ENCODE measurements around the gene WDR13. TPM values are rescaled to one million over a fixed set of nuclear protein-coding genes. Genes with fewer than 3 reads are reported as not detected.

WDR13 gene
- total RNA-seq, 1 donor from 2014 or later: 117 TPM

- no peaks in the 10 kb centered on the region for H3K36me3 ChIP-seq (ENCODE audit: control insufficient read depth, insufficient read depth, low read length)
Observed at GRCh38 chrX:48576108-48576507, 21.2 kb upstream of the WDR13 start.

GRCh38 chrX:48578661-48579128 lies 18.6 kb upstream of the WDR13 start:
- Histone ChIP-seq H3K36me3 (ENCODE audit: control insufficient read depth, insufficient read depth, low read length) (no peaks in the 10 kb centered on the region), H3K27me3 (ENCODE audit: control insufficient read depth, insufficient read depth, low read length) (no peaks in the 10 kb centered on the region), H3K4me3 (ENCODE audit: low read depth, low read length) (no peak overlapping the region)
- no peak for TF ChIP-seq CTCF (IDR thresholded peaks at IDR 0.05; ENCODE audit: insufficient read depth, low read length, poor library complexity, severe bottlenecking)
- no peak for DNase-seq (ENCODE audit: low read depth)

More at GRCh38 chrX:48576108-48576507, 21.2 kb upstream of the WDR13 start:
- H3K27me3 ChIP-seq (ENCODE audit: control insufficient read depth, insufficient read depth, low read length): no peaks in the 10 kb centered on the region
- H3K4me3 ChIP-seq (ENCODE audit: low read depth, low read length): peak overlapping the region; percentile 67
- no peak for TF ChIP-seq CTCF (IDR thresholded peaks at IDR 0.05; ENCODE audit: insufficient read depth, low read length, poor library complexity, severe bottlenecking)
- no peak for DNase-seq (ENCODE audit: low read depth)

- no peak for DNase-seq (ENCODE audit: low read depth)
- TF ChIP-seq CTCF (IDR thresholded peaks at IDR 0.05; ENCODE audit: insufficient read depth, low read length, poor library complexity, severe bottlenecking): no peak
- no peak overlapping the region for H3K4me3 ChIP-seq (ENCODE audit: low read depth, low read length)
- H3K36me3 ChIP-seq (ENCODE audit: control insufficient read depth, insufficient read depth, low read length): no peaks in the 10 kb centered on the region
- no peaks in the 10 kb centered on the region for H3K27me3 ChIP-seq (ENCODE audit: control insufficient read depth, insufficient read depth, low read length)
Observed at GRCh38 chrX:48579259-48579658, 18.0 kb upstream of the WDR13 start.

GRCh38 chrX:48580662-48581061 lies 16.6 kb upstream of the WDR13 start:
- Histone ChIP-seq H3K27me3 (ENCODE audit: control insufficient read depth, insufficient read depth, low read length) (no peaks in the 10 kb centered on the region), H3K36me3 (ENCODE audit: control insufficient read depth, insufficient read depth, low read length) (no peaks in the 10 kb centered on the region), H3K4me3 (ENCODE audit: low read depth, low read length) (no peak overlapping the region)
- TF ChIP-seq CTCF (IDR thresholded peaks at IDR 0.05; ENCODE audit: insufficient read depth, low read length, poor library complexity, severe bottlenecking): no peak
- no peak for DNase-seq (ENCODE audit: low read depth)

GRCh38 chrX:48584698-48585097 lies 12.6 kb upstream of the WDR13 start:
- no peak for TF ChIP-seq CTCF (IDR thresholded peaks at IDR 0.05; ENCODE audit: insufficient read depth, low read length, poor library complexity, severe bottlenecking)
- no peaks in the 10 kb centered on the region for H3K27me3 ChIP-seq (ENCODE audit: control insufficient read depth, insufficient read depth, low read length)
- H3K4me3 ChIP-seq (ENCODE audit: low read depth, low read length): no peak overlapping the region
- no peak for DNase-seq (ENCODE audit: low read depth)
- H3K36me3 ChIP-seq (ENCODE audit: control insufficient read depth, insufficient read depth, low read length): no peaks in the 10 kb centered on the region

- no peak for DNase-seq (ENCODE audit: low read depth)
- TF ChIP-seq CTCF (IDR thresholded peaks at IDR 0.05; ENCODE audit: insufficient read depth, low read length, poor library complexity, severe bottlenecking): no peak
- H3K4me3 ChIP-seq (ENCODE audit: low read depth, low read length): no peak overlapping the region
Observed at GRCh38 chrX:48589482-48590162, 7.7 kb upstream of the WDR13 start.

More at GRCh38 chrX:48589482-48590162, 7.7 kb upstream of the WDR13 start:
- H3K27me3 ChIP-seq (ENCODE audit: control insufficient read depth, insufficient read depth, low read length): no peaks in the 10 kb centered on the region
- no peaks in the 10 kb centered on the region for H3K36me3 ChIP-seq (ENCODE audit: control insufficient read depth, insufficient read depth, low read length)

All from kidney epithelial cell (primary cell).